HG03457 (cell line): Measurements from ENCODE around the gene OR10A3.
"Not testable (repeated sequence)": the region's sequence is repeated elsewhere in the genome, so short reads cannot be mapped to it uniquely, and the experiment has no call there.

Source experiments
- ATAC-seq: cut with Tn5 transposase; IDR thresholded peaks from one replicate; pipeline ENCODE4 v1.9.1; 2021; ENCODE audit warnings: moderate number of reproducible peaks; ENCODE audit not compliant: unreplicated experiment

The OR10A3 gene, protein sequence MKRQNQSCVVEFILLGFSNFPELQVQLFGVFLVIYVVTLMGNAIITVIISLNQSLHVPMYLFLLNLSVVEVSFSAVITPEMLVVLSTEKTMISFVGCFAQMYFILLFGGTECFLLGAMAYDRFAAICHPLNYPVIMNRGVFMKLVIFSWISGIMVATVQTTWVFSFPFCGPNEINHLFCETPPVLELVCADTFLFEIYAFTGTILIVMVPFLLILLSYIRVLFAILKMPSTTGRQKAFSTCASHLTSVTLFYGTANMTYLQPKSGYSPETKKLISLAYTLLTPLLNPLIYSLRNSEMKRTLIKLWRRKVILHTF

DNA sequence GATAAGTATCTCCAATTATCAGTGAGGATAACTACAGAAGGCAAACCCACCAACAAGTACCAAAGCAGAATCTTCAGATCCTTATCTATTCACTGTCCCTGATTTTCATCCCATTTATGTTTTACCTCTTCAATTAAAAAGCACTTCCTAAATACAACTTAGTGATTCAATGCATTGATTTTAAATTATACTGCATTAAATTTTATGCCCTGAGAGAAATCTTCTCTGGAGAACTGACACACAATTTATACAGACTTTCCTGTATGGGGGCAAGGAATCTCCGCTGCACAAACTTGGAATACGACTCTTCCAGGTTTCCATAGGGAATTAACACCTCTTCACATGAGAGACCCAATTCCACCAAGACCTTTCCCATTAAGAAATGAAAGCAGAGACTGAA is at the start of gene OR10A3:
Gene OR10A3, minus strand, starts transcription at position 101 of the 400 bp plus-strand sequence. CDS start 2,188 bp downstream, outside the sequence.
- ATAC-seq: no peak

GRCh38 chr11:7987560-7987883 is 46.0 kb upstream of the OR10A3 start:
- not testable (repeated sequence) for ATAC-seq

GRCh38 chr11:7986768-7987559 is 45.5 kb upstream of the OR10A3 start, which contains the start of gene EIF3F:
EIF3F (plus strand) TSS chr11:7987337; CDS start chr11:7987353, 16 bp downstream.
- peak; percentile 92 for ATAC-seq

GRCh38 chr11:7983832-7984590 is 42.5 kb upstream of the OR10A3 start:
- no peak for ATAC-seq

GRCh38 chr11:7982582-7983119 is 41.1 kb upstream of the OR10A3 start:
- peak; percentile 45 for ATAC-seq

GRCh38 chr11:7981619-7982157 is 40.2 kb upstream of the OR10A3 start:
- no peak for ATAC-seq

DNA sequence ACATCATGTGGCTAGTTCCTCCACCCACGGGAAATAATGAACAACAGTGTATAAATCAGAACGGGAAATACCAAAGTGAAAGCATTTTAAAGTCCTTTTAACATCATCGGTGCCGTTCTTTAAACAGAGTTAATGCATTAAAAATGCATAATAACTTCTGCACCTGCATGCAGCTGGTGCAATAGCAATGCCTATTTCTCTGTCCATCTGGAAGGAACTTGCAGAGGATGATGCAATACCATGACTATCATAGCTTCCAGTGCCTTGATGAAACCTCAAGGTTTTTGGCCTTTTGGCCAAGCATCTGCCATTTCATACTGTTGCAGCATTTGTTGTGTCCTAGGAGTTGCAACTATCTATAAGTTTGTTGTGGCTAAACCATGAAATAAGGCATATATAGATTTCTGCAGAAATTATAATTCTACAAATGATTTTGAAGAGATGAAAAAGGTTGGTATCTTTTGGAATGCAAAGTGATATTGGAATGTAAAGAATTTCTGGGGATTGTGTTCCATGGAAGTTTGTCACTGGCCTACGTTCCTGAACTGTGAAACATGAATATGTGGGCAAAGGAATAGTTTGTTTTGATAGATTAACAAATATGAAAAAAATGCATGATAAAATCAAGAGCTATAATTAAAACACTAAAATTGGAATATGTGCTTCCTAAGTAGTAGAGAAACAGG is 35.9 kb upstream of the OR10A3 start:
- ATAC-seq: no peak

DNA sequence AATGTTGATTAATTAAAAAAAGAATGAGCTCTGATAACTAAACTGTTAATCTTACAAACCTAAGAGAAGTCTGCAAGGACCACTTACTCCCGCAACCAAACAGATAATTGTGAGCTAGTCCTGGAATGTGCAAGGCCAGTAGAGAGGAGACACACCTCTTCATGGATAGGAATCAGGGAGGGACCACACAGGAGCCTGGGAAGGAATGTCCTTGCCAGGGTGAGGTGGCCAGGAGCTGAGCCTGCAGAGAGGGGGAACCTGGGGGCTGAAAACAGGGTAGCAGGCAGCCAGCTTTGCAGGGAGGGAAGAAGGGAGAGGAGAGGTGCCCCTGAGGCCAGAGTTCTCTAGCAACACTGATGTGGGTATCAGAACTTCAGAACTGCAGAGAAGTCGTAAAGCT is 33.2 kb upstream of the OR10A3 start:
- no peak for ATAC-seq

GRCh38 chr11:7973011-7973410 is 31.5 kb upstream of the OR10A3 start:
- no peak for ATAC-seq

GRCh38 chr11:7971846-7972245 is 30.3 kb upstream of the OR10A3 start:
- ATAC-seq: no peak

DNA sequence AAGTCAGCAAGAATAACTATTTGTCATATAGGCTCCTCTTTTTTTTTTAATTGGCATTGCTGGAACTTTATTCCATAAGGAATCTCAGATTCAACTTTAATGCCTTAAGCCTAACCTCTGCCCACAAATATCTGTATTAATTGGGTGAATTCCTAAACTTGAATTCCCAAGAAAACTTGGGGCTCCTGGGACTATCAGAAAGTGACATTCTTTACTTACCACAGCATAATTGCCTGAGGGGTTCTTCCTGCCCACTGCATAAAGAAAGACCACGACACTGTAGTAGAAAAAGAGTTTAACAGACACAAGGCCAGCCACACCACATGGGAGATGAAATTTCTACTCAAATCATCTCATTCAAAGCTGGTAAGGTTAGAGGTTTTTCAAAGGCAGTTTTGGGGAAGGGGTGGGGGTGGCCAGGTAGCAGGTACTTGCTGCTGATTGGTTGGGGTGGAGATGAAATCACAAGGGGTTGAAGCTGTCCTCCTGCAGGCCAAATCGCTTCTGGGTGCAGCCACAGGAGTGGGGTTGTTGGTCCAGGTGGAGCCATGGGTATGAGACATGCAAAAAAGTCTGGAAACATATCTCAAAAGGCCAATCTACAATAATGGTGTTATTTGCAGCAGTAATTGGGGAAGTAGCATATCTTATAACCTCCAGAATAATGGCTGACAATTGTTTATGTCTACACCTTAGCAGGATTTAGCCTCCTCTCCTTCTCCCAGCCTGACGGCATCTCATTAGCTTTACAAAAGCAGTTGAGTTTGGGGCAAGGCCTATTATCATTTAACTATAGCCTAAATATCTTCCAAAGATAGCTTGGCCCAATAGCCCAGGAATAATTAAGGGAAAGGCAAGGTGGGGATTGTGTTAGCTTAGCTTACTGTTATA is 28.5 kb upstream of the OR10A3 start:
- no peak for ATAC-seq

- no peak for ATAC-seq
Measured at GRCh38 chr11:7968686-7969085, 27.2 kb upstream of the OR10A3 start.

- ATAC-seq: no peak
Measured at GRCh38 chr11:7967826-7968225, 26.3 kb upstream of the OR10A3 start.

DNA sequence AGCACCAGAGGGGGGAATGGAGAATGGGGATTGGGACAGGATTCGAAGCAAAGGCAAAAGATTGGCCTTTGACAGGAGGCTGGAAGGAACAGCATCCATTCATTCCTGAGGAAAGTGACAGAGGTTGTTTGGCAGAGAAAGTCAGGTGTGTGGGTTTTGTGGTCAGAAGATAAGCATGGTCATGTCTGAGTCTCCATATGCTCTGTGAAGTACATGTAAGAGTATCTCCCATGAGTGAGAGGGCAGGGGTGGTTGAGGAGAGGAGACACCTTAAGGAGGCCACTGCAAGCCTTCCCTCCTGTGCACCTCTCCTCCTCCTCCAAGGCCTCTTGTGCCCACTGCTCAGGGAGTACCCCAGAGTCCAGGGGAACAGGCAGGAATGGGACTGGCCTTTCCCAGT is 25.6 kb upstream of the OR10A3 start:
- no peak for ATAC-seq

GRCh38 chr11:7965386-7965785 is 23.9 kb upstream of the OR10A3 start, which contains the start of gene NLRP10:
NLRP10 (minus strand) TSS chr11:7965447; CDS start chr11:7963495, 1,952 bp downstream.
- no peak for ATAC-seq

DNA sequence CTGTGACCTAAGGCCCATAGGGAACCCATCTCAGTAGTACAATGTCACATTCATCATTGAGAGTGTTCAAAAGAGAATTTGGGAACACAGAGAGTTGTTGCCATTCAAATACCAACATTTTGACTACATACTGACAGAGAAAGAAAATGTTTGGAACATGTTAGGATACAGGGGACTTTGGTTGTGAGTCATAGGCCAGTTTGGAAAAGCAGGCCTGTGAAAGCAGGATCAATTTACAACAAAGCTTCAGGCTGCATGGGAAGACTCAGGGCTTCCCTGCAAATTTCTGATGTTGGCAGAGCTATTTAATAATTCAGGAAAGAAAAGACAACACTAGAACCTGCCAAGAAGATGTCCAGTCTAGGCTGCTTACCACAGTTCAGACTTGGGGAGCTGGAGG is 23.4 kb upstream of the OR10A3 start:
- no peak for ATAC-seq

GRCh38 chr11:7964261-7964660 is 22.8 kb upstream of the OR10A3 start:
- no peak for ATAC-seq

DNA sequence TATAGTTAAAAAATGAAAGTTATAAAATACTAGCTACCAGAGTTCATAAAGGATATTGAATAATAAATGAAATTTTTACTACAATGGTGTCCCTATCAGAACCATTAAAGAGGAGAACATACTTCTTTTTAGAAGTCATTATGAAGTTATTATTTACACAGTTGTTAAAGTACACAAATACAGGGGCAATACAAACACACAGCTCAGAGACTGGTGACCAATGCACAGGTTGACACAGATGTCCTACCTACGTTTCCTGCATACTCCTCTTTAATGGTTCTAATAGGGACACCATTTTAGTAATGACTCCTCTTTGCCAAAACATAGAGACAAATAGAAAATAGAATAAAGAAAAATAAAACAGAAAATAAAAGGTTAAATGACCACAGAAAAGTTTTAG is 13.7 kb upstream of the OR10A3 start:
- no peak for ATAC-seq

GRCh38 chr11:7949934-7950333 is 8.4 kb upstream of the OR10A3 start:
- no peak for ATAC-seq
